Measurements from ENCODE around the gene MED20. TPM values are rescaled to one million over a fixed set of nuclear protein-coding genes. Genes with fewer than 3 reads are reported as not detected.

The MED20 gene
- polyA plus RNA-seq, 1 of the 3 experiments (the other 2 are of a cell fraction): 25.1 TPM

- no peaks in the 10 kb centered on the region for H3K27me3 ChIP-seq (ENCODE audit: insufficient read depth)
- no peaks in the 10 kb centered on the region for H3K9me2 ChIP-seq
- TF ChIP-seq EP300 (IDR thresholded peaks at IDR 0.05; ENCODE audit: borderline replicate concordance in 1 of 2, low read depth in 1 of 2, low read length in 1 of 2) (no peak), RAD21 (IDR thresholded peaks at IDR 0.05; ENCODE audit: low read length) (no peak), ZBTB33 (IDR thresholded peaks at IDR 0.05; ENCODE audit: borderline replicate concordance, low read depth) (no peak), ELF1 (IDR thresholded peaks at IDR 0.05) (no peak), GABPA (IDR thresholded peaks at IDR 0.05; ENCODE audit: low read depth) (no peak), PBX3 (IDR thresholded peaks at IDR 0.05) (no peak), MXI1 (IDR thresholded peaks at IDR 0.05; ENCODE audit: low read depth, low read length) (no peak), REST (IDR thresholded peaks at IDR 0.05; ENCODE audit: low read depth, low read length) (no peak), EZH2phosphoT487 (IDR thresholded peaks at IDR 0.05; ENCODE audit: borderline replicate concordance, low read depth) (no peak), YY1 (IDR thresholded peaks at IDR 0.05; ENCODE audit: low read depth) (no peak), TEAD4 (IDR thresholded peaks at IDR 0.05; ENCODE audit: borderline replicate concordance, insufficient read depth) (no peak), IRF3 (IDR thresholded peaks at IDR 0.05; ENCODE audit: low read depth, low read length) (no peak), NRF1 (IDR thresholded peaks at IDR 0.05; ENCODE audit: low read depth, low read length) (no peak), FOXM1 (IDR thresholded peaks at IDR 0.05; ENCODE audit: low read depth) (no peak)
- no peaks in the 10 kb centered on the region for H3K9me3 ChIP-seq
- no peaks in the 10 kb centered on the region for H3K79me2 ChIP-seq (ENCODE audit: insufficient read depth)
- H3F3A ChIP-seq (replicated peaks; ENCODE audit: insufficient read depth): no peaks in the 10 kb centered on the region
- ChIA-PET CTCF (interaction anchor here (1.0 to 1.7 kb wide), 3 partner anchors 9 to 49 kb away, joined by 3 to 5 read pairs (median 3); partner anchors contain the start of genes BYSL and MED20), POLR2A (no interaction called here)
- H3K9ac ChIP-seq: no peak overlapping the region
- H3K4me2 ChIP-seq: no peak overlapping the region
- H4K20me1 ChIP-seq (ENCODE audit: insufficient read depth): no peaks in the 10 kb centered on the region
- no peak overlapping the region for H2AFZ ChIP-seq (ENCODE audit: low read depth)
- no peak overlapping the region for H3K4me3 ChIP-seq (ENCODE audit: low read depth in 2 of 2, low read length in 1 of 2)
- peaks cover 0 to 11% of the 10 kb centered on the region in 2 experiments for H3K36me3 ChIP-seq (replicated peaks in 1 of 2; ENCODE audit: control insufficient read depth in 1 of 2, insufficient read depth in 2 of 2, low read length in 1 of 2)
- H3K27ac ChIP-seq (ENCODE audit: low read depth in 2 of 2, low read length in 1 of 2): no peak overlapping the region
- DNase-seq: no peak
- WGBS (ENCODE audit: low lambda C conversion rate): 91% methylated on average over 2 of the region's 2 CpGs
- H3K4me1 ChIP-seq (ENCODE audit: control insufficient read depth in 1 of 2, insufficient read depth in 2 of 2, low read depth in 1 of 2, low read length in 1 of 2): no peaks in the 10 kb centered on the region
Observed at GRCh38 chr6:41871691-41872090, 49.2 kb downstream of the MED20 start.

Measured in SK-N-SH (cell line).